Fibroblast of lung (primary cell): ENCODE measurements around the gene NPHP4. TPM values are rescaled to one million over a fixed set of nuclear protein-coding genes. Genes with fewer than 3 reads are reported as not detected.

Source experiments
- DNase-seq, 2 donors: peaks; one replicate each; pipeline versions ENCODE4 v3.0.0 to v3.0.0-alpha.2; 2010; ENCODE audit warnings: low read depth in 2 of 2
- H2AFZ ChIP-seq: 2 replicates; pipeline ENCODE4 v1.5.1; 2012; ENCODE audit warnings: low read length, control low read depth, inconsistent platforms
- H3K27ac ChIP-seq: 2 replicates; pipeline ENCODE4 v1.5.1; 2011; ENCODE audit warnings: low read length, control low read depth; ENCODE audit not compliant: insufficient read depth
- H3K27me3 ChIP-seq: 2 replicates; pipeline ENCODE4 v1.5.1; 2011; ENCODE audit warnings: mild to moderate bottlenecking, low read length; ENCODE audit not compliant: control insufficient read depth, insufficient read depth
- H3K36me3 ChIP-seq: 2 replicates; pipeline ENCODE4 v1.5.1; 2011; ENCODE audit warnings: low read length; ENCODE audit not compliant: control insufficient read depth, insufficient read depth
- H3K4me1 ChIP-seq: 2 replicates; pipeline ENCODE4 v1.5.1; 2011; ENCODE audit warnings: low read length; ENCODE audit not compliant: control insufficient read depth, insufficient read depth; ENCODE audit errors: extremely low read depth
- H3K4me2 ChIP-seq: 2 replicates; pipeline ENCODE4 v1.5.1; 2011; ENCODE audit warnings: low read length, control low read depth; ENCODE audit not compliant: insufficient read depth; ENCODE audit errors: extremely low read depth
- H3K4me3 ChIP-seq, 4 experiments: fragments of 200-600 bp in 1 of 4; sonication (generic) in 1 of 4; replicated peaks in 1 of 4; 2 replicates each; pipeline ENCODE4 v1.5.1; 2011 to 2016; ENCODE audit warnings: low read length in 4 of 4, low read depth in 3 of 4, mild to moderate bottlenecking in 3 of 4, control low read depth in 2 of 4, inconsistent platforms in 1 of 4, mixed read lengths in 1 of 4; ENCODE audit not compliant: insufficient read depth in 1 of 4; ENCODE audit errors: control extremely low read depth in 1 of 4
- H3K79me2 ChIP-seq: 2 replicates; pipeline ENCODE4 v1.5.1; 2012; ENCODE audit warnings: mild to moderate bottlenecking, low read length, inconsistent platforms; ENCODE audit not compliant: control insufficient read depth, insufficient read depth
- H3K9ac ChIP-seq: 2 replicates; pipeline ENCODE4 v1.5.1; 2011; ENCODE audit warnings: mild to moderate bottlenecking, low read length, control low read depth; ENCODE audit not compliant: insufficient read depth
- H3K9me3 ChIP-seq: 2 replicates; pipeline ENCODE4 v1.5.1; 2012; ENCODE audit warnings: low read depth, low read length; ENCODE audit not compliant: control insufficient read depth, insufficient read depth
- H4K20me1 ChIP-seq: 2 replicates; pipeline ENCODE4 v1.5.1; 2011; ENCODE audit warnings: low read length; ENCODE audit not compliant: control insufficient read depth, insufficient read depth; ENCODE audit errors: extremely low read depth
- CTCF ChIP-seq, 2 donors: IDR thresholded peaks in 1 of 2; conservative IDR thresholded peaks in 1 of 2; 1 replicate in 1 of 2; 2 replicates in 1 of 2; pipeline ENCODE4 v1.5.1; 2011 to 2012; ENCODE audit warnings: low read length in 2 of 2, control low read depth in 1 of 2, inconsistent platforms in 1 of 2, low read depth in 1 of 2, mild to moderate bottlenecking in 1 of 2
- EZH2 ChIP-seq: IDR thresholded peaks from 2 replicates; pipeline ENCODE4 v1.5.1; 2012; ENCODE audit warnings: low read length, control low read depth, mild to moderate bottlenecking; ENCODE audit errors: missing control alignments
- polyA plus RNA-seq, 2 donors: library from polyadenylated mRNA; depleted of rRNA in 1 of 2; stranded (reverse) in 1 of 2; unstranded in 1 of 2; fragments of >200 nt; gene quantifications; 2 replicates each; pipeline ENCODE4 v1.2.1, GENCODE V29; 2011 to 2012; ENCODE audit warnings: missing spikeins in 1 of 2
- total RNA-seq: library from RNA; depleted of rRNA; stranded (reverse); fragments of >200 nt; gene quantifications from 2 replicates; pipeline ENCODE4 v1.2.1, GENCODE V29; 2014

The NPHP4 gene
- total and polyA plus RNA-seq, 2 donors (not counting 1 experiment from before 2014, with no cell fraction given) = 1.5 to 4.0 TPM

GRCh38 chr1:5877001-5877400 is 115.2 kb downstream of the NPHP4 start:
- Histone ChIP-seq H3K9ac (no peak overlapping the region), H3K27me3 (no peaks in the 10 kb centered on the region), H3K36me3 (no peaks in the 10 kb centered on the region), H4K20me1 (no peaks in the 10 kb centered on the region), H3K79me2 (no peaks in the 10 kb centered on the region), H3K9me3 (no peaks in the 10 kb centered on the region), H3K4me2 (no peak overlapping the region), H3K4me3 (no peak overlapping the region), H3K27ac (no peak overlapping the region), H2AFZ (no peak overlapping the region), H3K4me1 (no peaks in the 10 kb centered on the region)
- DNase-seq = no peak
- TF ChIP-seq CTCF (conservative IDR thresholded peaks at IDR 0.05 in 1 of 2, IDR thresholded peaks at IDR 0.05 in 1 of 2; ENCODE audit: low read depth in 1 of 2, low read length in 2 of 2) (no peak), EZH2 (no peak)

- Histone ChIP-seq H3K9ac (no peak overlapping the region), H3K36me3 (no peaks in the 10 kb centered on the region), H2AFZ (no peak overlapping the region), H3K79me2 (no peaks in the 10 kb centered on the region), H3K9me3 (no peaks in the 10 kb centered on the region), H4K20me1 (no peaks in the 10 kb centered on the region), H3K27me3 (no peaks in the 10 kb centered on the region), H3K27ac (no peak overlapping the region), H3K4me2 (no peak overlapping the region), H3K4me1 (no peaks in the 10 kb centered on the region), H3K4me3 (no peak overlapping the region)
- TF ChIP-seq CTCF (conservative IDR thresholded peaks at IDR 0.05 in 1 of 2, IDR thresholded peaks at IDR 0.05 in 1 of 2; ENCODE audit: low read depth in 1 of 2, low read length in 2 of 2) (no peak), EZH2 (no peak)
- DNase-seq = no peak
Observed at GRCh38 chr1:5876094-5876650, 116.1 kb downstream of the NPHP4 start.

GRCh38 chr1:5875345-5875910 is 116.8 kb downstream of the NPHP4 start:
- no peaks in the 10 kb centered on the region for H3K36me3 ChIP-seq
- H3K27me3 ChIP-seq = no peaks in the 10 kb centered on the region
- no peak overlapping the region for H3K9ac ChIP-seq
- DNase-seq = no peak
- no peak overlapping the region for H3K27ac ChIP-seq
- no peak overlapping the region for H3K4me2 ChIP-seq
- H3K4me1 ChIP-seq = no peaks in the 10 kb centered on the region
- no peak overlapping the region for H3K4me3 ChIP-seq
- no peaks in the 10 kb centered on the region for H4K20me1 ChIP-seq
- no peaks in the 10 kb centered on the region for H3K9me3 ChIP-seq
- TF ChIP-seq CTCF (conservative IDR thresholded peaks at IDR 0.05 in 1 of 2, IDR thresholded peaks at IDR 0.05 in 1 of 2; ENCODE audit: low read depth in 1 of 2, low read length in 2 of 2) (no peak), EZH2 (no peak)
- H2AFZ ChIP-seq = no peak overlapping the region
- H3K79me2 ChIP-seq = no peaks in the 10 kb centered on the region
